AG04450 (cell line): ENCODE results near the gene NHLRC4. TPM values are rescaled to one million over a fixed set of nuclear protein-coding genes. Genes with fewer than 3 reads are reported as not detected.

Experiments used
- CTCF ChIA-PET: fragments of 300-600, 350-600 bp; formaldehyde crosslinking; extraction: SDS; loops from one replicate; lab custom pipeline; 2022; ENCODE audit warnings: antibody characterized with exemption, inconsistent platforms; lab: Charles Lee
- POLR2A ChIA-PET: fragments of 350-600 bp; formaldehyde crosslinking; extraction: SDS; loops from one replicate; lab custom pipeline; 2021; ENCODE audit warnings: antibody characterized with exemption, inconsistent platforms; lab: Yijun Ruan, JAX
- DNase-seq: peaks from one replicate; pipeline ENCODE4 v3.0.0-alpha.2; 2011; ENCODE audit warnings: low read depth, low spot score
- H3K27ac ChIP-seq: one replicate; pipeline ENCODE4 v1.5.1; 2012; ENCODE audit warnings: low read depth, low read length, control low read depth
- H3K27me3 ChIP-seq: one replicate; pipeline ENCODE4 v1.6.0; 2012; ENCODE audit warnings: low read length; ENCODE audit not compliant: control insufficient read depth, insufficient read depth
- H3K4me3 ChIP-seq: 2 replicates; pipeline ENCODE4 v1.5.1; 2011; ENCODE audit warnings: mild to moderate bottlenecking, low read depth, low read length, control low read depth
- H3K9me3 ChIP-seq: 2 replicates; pipeline ENCODE4 v1.5.1; 2012; ENCODE audit warnings: low read length; ENCODE audit not compliant: control insufficient read depth, insufficient read depth
- polyA plus RNA-seq: library from polyadenylated mRNA; depleted of rRNA; stranded (reverse); fragments of >200 nt; gene quantifications from 2 replicates; pipeline ENCODE4 v1.2.3, GENCODE V29; 2011
- TF ChIP-seq, protein P1 (sequence below): IDR thresholded peaks from 2 replicates; pipeline ENCODE4 v1.5.1; 2011; ENCODE audit warnings: low read depth, low read length, control low read depth, inconsistent platforms

Gene NHLRC4
- polyA plus RNA-seq, 1 experiment = 0.45 TPM

DNA sequence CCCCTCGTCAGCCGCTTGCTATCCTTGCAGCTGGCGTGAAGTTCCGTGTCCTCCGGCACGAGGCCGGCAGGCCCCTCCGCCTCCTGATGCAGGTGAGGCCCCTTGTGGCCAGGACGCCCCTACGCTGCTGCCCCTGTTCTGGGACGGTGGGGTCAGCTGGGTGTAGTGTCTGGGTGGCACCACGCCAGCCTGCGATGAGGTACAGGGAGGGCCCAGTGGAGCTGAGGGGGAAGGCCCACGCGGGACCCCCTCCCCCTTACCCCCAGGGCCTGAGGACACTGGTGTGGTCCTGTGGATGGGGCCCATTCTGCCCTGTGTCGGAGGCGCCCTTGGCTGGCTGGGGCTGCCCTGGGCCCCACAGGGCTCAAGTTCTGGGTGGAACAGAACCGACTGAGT is 15.4 kb downstream of the NHLRC4 start:
- DNase-seq = no peak
- H3K27me3 ChIP-seq = no peaks in the 10 kb centered on the region
- TF ChIP-seq, protein P1, sequence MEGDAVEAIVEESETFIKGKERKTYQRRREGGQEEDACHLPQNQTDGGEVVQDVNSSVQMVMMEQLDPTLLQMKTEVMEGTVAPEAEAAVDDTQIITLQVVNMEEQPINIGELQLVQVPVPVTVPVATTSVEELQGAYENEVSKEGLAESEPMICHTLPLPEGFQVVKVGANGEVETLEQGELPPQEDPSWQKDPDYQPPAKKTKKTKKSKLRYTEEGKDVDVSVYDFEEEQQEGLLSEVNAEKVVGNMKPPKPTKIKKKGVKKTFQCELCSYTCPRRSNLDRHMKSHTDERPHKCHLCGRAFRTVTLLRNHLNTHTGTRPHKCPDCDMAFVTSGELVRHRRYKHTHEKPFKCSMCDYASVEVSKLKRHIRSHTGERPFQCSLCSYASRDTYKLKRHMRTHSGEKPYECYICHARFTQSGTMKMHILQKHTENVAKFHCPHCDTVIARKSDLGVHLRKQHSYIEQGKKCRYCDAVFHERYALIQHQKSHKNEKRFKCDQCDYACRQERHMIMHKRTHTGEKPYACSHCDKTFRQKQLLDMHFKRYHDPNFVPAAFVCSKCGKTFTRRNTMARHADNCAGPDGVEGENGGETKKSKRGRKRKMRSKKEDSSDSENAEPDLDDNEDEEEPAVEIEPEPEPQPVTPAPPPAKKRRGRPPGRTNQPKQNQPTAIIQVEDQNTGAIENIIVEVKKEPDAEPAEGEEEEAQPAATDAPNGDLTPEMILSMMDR = no peak
- no peak overlapping the region for H3K27ac ChIP-seq
- ChIA-PET CTCF (interaction anchor here (0.6 to 1.8 kb wide), 2 partner anchors 85 to 133 kb away, joined by 4 read pairs; no protein-coding TSS in a partner anchor), POLR2A (no interaction called here)
- H3K9me3 ChIP-seq = no peaks in the 10 kb centered on the region; the same call in 1 of the 2 replicates
- H3K4me3 ChIP-seq = no peak overlapping the region

DNA sequence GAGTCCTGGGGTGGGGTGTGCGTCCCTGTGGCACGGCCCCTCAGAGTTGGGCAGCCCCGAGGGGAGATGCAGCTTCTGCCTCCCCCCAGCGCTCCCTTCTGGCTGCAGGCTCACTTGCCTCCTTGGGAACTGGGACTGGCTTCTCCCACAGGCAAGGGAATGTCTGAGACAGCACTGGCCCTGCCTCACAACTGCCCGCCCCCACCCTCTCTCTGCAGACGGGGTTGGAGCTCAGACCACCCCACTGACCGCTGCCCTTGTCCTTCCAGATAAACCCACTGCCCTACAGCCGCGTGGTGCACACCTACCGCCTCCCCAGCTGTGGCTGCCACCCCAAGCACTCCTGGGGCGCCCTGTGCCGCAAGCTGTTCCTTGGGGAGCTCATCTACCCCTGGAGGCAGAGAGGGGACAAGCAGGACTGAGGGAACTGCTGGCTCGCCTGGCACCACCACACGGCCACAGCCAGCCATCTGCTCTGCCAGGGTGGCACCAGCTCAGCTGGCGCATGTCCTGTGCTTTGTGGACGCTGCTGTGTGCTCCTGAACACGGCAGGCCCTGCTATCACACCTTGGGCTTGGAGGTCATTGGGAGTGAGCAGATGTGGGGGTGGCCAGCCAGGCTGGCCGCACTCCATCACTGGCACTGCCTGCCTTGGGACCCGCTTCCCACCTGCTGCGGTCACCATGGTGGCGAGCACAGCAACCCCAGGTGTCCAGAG is 16.0 kb downstream of the NHLRC4 start:
- CTCF ChIA-PET = interaction anchor here (0.6 to 1.8 kb wide), 2 partner anchors 85 to 134 kb away, joined by 4 read pairs; no protein-coding TSS in a partner anchor
- POLR2A ChIA-PET = no interaction called here

DNA sequence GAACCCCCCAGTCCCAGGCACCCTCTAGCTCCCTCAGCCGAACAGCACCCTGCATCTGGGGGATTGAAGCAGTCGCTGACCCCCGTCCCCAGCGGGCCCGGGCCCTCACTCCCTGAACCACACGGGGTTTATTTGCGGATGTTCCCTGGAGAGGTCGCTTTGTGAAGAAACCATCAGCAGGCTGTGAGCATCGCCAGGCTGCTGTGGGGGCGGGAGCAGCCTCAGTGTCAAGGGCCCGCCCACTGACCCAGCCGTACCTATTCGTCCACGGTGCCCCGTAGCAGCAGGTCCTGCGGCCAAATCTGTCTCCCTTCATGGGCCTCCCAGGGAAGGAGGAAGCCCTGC is 16.6 kb downstream of the NHLRC4 start:
- Histone ChIP-seq H3K9me3 (no peaks in the 10 kb centered on the region), H3K4me3 (no peak overlapping the region), H3K27me3 (no peaks in the 10 kb centered on the region), H3K27ac (no peak overlapping the region)
- no peak for DNase-seq
- CTCF ChIA-PET = no interaction called here
- TF ChIP-seq, protein P1 = no peak
- POLR2A ChIA-PET = no interaction called here

More for the DNA sequence above, 16.0 kb downstream of the NHLRC4 start:
- no peak for DNase-seq
- Histone ChIP-seq H3K9me3 (no peaks in the 10 kb centered on the region; the same call in 1 of the 2 replicates), H3K27ac (no peak overlapping the region), H3K27me3 (no peaks in the 10 kb centered on the region), H3K4me3 (no peak overlapping the region)
- TF ChIP-seq, protein P1 = no peak

DNA sequence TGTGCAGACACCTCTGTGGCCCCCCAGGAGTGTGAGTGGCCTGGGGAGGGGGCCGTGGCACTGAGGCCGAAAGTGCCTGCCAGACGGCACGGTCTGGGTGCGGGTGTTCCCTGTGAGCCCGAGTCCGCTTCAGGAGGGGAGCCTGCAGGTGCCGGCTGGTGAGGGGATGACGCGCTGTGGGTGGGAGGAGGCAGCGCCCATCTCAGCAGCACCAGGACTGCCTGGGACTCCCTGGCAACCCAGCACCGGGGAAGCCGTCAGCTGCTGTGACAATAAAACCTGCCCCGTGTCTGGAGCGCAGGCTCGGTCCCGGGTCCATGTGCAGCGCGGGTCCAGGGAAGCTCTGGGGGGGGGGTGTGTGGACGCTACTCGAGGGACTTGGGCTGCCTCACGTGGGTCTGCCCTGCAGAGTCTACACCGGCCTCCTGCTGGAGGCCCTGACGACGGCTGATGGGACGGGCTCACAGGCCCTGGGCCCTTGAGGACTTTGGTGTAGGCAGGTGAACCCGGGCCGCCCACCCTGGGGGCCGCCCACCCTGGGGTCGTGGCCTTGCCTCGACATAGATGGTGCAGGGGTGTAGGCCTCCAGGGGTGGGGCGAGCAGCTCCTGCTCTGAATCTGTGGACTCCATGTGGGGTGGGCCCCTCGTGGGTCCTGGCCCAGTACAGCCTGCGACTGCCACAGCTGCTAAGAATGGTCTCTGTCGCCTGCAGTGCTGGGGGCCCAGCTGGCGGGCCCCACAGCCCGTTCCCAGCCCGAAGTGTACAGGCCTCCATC is 17.2 kb downstream of the NHLRC4 start:
- H3K4me3 ChIP-seq = no peak overlapping the region
- H3K9me3 ChIP-seq = no peaks in the 10 kb centered on the region
- no peaks in the 10 kb centered on the region for H3K27me3 ChIP-seq
- no peak for DNase-seq
- CTCF ChIA-PET = no interaction called here
- H3K27ac ChIP-seq = no peak overlapping the region
- POLR2A ChIA-PET = no interaction called here
- TF ChIP-seq, protein P1 = no peak

DNA sequence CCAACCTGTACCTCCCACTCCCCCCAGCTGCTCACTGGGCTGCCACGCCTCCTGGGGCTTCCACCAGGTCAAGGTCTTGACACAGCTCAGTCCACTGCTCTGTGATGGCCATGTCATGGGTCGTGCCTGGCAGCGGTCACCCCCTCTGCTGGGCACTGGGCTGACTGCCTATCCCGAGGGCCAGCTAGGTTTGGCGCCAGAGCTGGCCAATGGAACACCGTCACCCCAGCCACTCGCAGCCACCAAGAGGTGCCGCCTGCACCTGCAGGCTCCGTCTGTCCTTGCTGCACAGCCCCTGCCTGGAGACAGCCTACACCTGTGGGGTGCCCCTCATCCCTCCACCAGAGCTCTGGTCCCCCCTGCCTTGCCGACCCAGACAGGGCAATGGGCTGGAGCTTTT is 18.5 kb downstream of the NHLRC4 start:
- ChIA-PET POLR2A (no interaction called here), CTCF (no interaction called here)
- Histone ChIP-seq H3K27me3 (no peaks in the 10 kb centered on the region), H3K27ac (no peak overlapping the region), H3K9me3 (no peaks in the 10 kb centered on the region; the same call in 1 of the 2 replicates), H3K4me3 (no peak overlapping the region)
- no peak for DNase-seq
- TF ChIP-seq, protein P1 = no peak
